Stimulated activated CD8-positive, alpha-beta memory T cell treated with anti-CD3 and anti-CD28 coated beads, Interleukin-12 subunit alpha, Interleukin-12 subunit beta, amount 100 ng/mL, for 4 hours (primary cell): ENCODE data around the gene VWA8.

Source experiments
- DNase-seq: peaks from one replicate; pipeline ENCODE4 v3.0.0-alpha.2; 2020; ENCODE audit warnings: low read depth

Gene VWA8

GRCh38 chr13:41742917-41743552 lies 217.9 kb downstream of the VWA8 start:
- no peak for DNase-seq

DNA sequence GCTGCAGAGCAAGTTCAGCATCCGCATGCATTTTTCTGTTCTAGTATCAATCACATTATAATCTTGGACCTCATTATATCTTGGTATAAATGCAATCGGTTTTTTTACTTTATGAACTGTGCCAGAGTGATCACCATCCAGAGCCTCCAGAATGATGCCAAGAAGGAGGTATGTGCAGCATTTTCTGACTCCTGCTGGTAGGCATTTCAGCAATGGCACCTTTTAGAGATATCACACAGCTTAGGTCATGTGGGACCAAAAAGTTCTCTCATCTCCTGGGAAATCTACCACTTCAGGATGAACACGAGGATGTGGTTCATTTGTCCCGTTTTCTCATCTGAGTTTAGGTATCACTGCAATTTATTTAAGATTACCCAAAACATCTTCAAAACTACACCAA lies 220.4 kb downstream of the VWA8 start:
- DNase-seq = no peak

DNA sequence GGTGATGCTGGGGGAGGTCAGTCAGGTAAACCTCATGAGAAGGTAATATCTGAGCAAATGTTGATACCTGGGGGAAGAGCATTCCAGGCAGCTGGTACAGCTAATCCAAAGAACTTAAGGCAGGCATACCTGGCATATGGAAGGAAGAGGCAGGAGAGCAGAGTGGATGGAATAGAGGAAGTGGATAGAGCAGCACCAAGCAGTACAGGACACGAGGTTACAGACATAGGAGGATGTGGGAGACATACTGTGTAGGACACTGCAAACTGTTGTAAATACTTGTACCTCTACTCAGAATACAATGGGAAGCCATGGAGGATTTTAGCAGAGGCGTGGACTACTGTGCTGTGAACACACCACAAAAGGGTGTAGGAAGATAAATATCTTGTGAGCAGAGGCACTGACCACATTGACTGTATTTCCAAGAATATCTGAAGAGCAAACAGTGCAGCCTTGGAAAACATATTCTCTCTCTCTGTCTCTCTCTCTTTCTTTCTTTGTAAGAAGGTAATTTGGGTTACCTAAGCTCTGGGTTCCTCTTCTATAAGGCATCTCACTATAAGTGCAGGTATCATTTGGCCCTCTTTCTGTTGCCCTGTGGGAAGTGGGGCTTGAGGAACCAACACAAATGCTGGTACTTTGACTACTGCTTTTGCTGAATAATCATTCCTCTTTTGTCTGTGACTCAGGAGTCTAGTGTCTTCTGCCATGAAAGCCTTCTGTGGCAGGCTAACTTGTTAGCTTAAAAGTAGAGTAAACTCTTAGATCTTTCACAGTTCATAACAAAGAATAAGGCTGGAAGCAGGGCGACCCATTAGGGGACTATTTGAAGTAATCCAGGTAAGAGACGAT lies 238.0 kb downstream of the VWA8 start:
- no peak for DNase-seq

DNA sequence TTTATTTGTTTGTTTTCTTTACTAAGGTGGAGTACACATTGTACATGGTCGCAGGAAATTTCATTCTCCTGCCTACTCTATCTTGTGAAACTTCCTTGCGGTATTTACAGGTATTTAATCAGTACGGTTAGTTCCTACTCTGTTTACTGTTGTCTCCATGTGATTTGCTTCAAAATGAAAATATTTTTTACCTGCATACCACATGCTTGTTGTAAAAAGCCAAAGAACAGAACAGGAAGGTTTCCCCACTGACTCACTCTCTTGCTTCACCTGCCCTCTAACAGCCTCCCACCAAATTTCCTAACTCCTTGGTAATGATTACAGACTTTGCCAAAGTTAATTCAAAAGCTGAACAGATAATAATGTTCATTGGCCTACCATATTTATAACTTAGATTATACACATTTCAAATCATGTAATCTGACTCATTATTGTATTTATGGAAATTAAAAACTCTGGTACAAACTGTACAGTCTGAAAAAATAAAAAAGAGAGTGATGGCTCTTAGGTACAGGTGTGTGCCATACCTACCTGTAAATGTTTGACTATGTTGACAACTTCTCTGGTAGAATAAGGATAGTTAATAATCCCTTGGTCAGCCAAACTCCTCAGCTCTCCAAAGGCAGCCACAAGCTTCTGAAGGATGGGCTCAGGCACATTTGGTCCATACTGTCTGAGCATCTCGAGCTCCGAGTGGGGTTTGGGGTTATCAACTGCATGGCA lies 239.9 kb downstream of the VWA8 start:
- no peak for DNase-seq

DNA sequence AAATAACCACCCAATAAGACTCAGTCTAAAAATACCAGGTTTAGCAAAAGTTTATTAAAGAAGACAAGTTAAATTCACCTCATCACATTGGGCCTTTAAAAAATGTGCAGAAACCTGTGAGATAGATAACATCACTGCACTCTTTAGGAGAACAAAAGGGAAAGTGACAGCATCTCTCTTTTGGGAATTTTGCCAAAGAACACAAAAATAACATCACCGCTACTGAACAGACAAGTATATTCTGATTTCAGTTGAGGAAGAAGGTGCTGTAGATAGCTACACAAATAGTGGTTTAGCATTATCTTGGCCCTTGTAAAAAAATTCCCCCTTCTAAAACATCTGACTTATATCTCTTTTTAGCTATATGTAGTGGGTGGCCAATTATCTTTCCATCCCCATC lies 244.7 kb downstream of the VWA8 start:
- DNase-seq = no peak

GRCh38 chr13:41713405-41713804 lies 247.5 kb downstream of the VWA8 start:
- no peak for DNase-seq

GRCh38 chr13:41710771-41711170 lies 250.1 kb downstream of the VWA8 start:
- no peak for DNase-seq

DNA sequence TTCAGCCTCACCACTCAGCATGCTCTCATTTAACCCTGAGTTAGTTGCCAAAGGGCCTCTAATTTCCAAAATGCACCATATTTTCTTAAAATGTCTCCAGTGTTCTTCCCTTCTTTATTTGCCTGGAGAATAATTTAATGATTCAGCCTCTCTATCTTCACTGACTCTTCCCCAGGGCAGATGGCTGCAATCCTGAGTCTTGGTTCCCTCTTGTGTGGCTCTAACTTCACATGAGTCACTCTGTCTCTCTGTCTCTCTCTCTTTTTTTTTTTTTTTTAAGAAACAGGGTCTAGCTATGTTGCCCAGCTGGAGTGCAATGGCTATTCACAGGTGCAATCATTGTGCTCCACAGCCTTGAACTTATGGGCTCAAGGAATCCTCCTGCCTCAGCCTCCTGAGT lies 251.4 kb downstream of the VWA8 start:
- no peak for DNase-seq

- no peak for DNase-seq
Measured at GRCh38 chr13:41708713-41709112, 252.2 kb downstream of the VWA8 start.

DNA sequence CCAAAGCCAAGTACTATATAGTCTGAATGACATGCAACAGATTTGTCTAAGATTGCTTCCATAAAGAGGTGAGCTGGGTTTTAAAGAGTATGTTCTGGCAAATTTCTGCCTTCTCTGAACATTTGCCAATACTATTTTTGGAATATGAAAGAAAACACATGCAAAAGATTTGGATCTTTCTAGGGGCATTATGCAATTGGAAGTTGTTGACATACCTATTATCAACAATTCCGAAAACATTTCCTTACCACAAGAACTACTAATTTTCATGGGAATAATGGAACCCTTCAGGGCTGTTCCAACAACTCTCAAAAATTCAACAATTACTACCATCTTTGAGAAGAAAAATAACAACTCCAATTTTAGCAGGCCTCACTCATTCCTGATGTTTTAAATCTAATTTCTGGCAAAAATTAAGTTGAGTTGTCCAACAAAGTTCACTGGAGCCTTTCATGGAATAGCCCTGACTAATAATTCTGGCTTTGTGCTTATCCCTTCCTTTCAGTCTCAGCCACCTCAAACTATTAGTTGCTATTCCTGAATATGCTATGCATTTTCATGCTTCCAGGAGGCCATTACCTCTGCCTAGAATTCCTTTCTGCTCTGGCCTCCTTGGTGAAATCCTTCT lies 253.6 kb downstream of the VWA8 start:
- DNase-seq = no peak

- no peak for DNase-seq
Measured at GRCh38 chr13:41706152-41706551, 254.8 kb downstream of the VWA8 start.

DNA sequence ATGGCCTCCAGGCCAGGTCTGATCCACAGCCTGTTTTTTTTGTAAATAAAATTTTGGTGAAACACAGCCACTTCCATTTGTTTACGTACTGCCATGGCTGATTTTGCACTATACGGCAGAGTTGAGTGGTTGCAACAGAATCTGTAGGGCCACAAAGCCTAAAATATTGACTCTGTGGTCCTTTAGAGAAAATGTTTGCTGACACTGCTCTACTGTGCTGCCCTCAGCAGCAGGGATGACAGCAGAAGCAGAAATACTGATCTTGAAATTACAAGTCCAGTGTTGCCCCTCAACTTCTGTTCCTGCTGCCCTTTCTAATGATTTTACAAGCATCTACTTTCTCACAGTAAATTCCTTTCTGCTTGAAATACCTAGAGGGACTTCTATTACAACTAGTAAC lies 258.4 kb downstream of the VWA8 start:
- DNase-seq = no peak

DNA sequence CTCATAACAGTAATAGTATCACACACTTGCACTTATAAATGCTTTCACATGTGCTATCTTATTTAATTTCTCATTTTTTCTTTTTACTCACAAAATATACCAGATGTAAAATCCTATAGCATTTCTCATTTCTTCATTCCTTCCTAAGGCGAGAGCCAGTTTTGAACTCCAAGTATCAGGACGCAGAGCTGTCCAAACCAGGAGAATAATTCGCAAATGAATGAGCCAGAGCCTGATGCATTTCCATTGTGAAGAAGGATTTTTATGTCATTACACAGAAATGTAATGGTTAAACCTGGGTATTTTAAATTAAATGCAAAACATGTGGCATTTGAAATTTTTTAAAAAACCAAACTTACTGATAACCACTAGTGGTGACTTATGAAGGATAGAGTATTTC lies 259.2 kb downstream of the VWA8 start:
- no peak for DNase-seq

DNA sequence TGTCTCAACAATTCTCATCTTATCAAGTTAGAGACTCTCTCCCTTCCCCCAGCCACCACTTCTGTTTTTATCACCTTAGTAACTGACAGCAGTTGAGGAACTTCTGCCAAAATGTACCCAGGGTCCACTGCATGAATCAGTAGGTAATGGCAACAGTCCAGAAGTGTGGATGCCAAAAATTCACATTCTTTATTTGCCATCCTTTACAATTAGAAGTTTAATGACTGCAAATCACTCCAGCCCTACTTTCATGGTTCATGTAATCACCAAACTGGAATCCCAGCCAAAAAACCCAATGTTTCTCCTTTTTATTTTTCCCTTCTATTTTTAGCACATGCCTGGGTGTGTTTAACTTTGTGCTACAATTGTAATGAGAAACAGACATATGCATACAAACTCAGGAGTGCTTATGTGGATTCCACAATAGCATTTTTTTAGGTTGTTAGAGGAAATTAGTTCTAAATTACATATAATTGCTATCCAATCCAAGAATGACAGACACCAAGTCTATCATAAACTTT lies 260.1 kb downstream of the VWA8 start:
- no peak for DNase-seq

DNA sequence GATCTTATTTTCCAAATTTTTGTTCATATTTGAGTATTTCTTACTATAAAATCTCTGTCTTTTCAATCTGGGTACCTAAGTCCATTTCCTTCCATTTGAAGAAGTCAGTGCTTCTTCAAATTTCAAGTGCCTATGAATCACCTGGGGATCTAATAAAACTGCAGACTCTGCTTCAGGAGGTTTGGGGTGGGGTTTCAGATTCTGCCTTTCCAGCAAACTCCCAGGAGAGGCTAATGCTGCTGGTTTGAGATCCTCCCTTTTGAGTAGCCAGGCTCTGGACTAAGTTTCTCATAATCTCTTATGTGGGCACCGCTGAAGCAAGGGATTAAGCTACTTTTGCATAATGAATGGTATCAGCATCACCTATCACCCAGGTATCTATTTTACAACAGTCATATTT lies 261.1 kb downstream of the VWA8 start:
- no peak for DNase-seq

GRCh38 chr13:41697578-41697977 lies 263.3 kb downstream of the VWA8 start:
- no peak for DNase-seq

DNA sequence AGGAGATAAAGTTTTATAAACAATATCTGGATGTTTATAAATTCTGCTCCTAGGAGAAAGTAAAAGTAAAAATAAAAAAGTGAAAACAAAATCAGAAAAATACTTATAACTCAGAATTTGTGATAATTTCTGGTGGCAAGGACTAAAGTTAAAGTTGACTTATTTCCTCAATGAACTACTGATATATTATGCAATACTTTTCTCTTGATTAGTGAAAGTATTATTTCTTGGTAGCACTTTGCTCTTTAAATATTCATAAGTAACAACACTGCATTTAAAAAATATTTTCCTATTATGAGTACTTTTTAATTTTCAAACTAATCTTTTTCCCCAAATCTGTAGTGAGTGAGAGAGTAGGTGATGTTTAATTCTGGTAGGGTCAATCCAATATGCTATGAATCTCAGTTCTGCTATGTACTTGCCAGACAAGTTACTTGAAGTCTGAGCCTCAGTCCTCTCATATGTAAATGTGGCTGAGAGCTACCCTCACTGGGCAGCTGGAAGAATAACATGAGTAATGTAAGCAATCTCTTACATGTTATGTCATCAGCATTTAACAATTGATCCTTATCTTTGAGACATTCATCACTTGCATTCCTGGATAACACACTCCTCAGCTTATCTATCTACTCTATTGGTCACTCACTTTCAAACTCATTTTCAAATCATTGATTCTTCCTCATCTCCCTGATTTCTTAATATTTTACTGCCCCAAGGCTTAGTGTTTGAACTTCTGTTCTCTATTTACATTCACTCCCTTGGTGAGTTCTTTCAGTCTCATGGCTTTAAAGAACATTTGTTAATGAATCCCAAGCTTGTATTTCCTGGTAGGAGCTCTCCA lies 264.5 kb downstream of the VWA8 start:
- DNase-seq = no peak

GRCh38 chr13:41694545-41695301 lies 266.2 kb downstream of the VWA8 start:
- DNase-seq = no peak

- no peak for DNase-seq
Measured at GRCh38 chr13:41693434-41693833, 267.5 kb downstream of the VWA8 start.

GRCh38 chr13:41691274-41691673 lies 269.6 kb downstream of the VWA8 start:
- no peak for DNase-seq

GRCh38 chr13:41682766-41683165 lies 278.1 kb downstream of the VWA8 start:
- DNase-seq = no peak
